RWPE2 (cell line): ENCODE measurements around the gene IFT172.

Source experiments
- ATAC-seq: fragments of 200-7000 bp; cut with Tn5 transposase; 3 replicates; pipeline ENCODE4 v1.9.1; 2021; ENCODE audit warnings: low read depth
- DNase-seq: peaks from one replicate; pipeline ENCODE4 v3.0.0-alpha.2; 2020; ENCODE audit warnings: low spot score
- H3K27ac ChIP-seq: fragments of 450-650 bp; 2 replicates; pipeline ENCODE4 v1.5.1; 2017; ENCODE audit warnings: mild to moderate bottlenecking; ENCODE audit not compliant: poor library complexity, severe bottlenecking
- H3K27me3 ChIP-seq: fragments of 250-450 bp; sonication (Bioruptor Pico); 2 replicates; pipeline ENCODE4 v1.5.1; 2021; ENCODE audit warnings: mild to moderate bottlenecking, moderate library complexity; ENCODE audit not compliant: insufficient read depth, poor library complexity, severe bottlenecking
- H3K36me3 ChIP-seq: fragments of 250-450 bp; sonication (Bioruptor Pico); 2 replicates; pipeline ENCODE4 v1.5.1; 2020; ENCODE audit warnings: low read depth, mild to moderate bottlenecking, moderate library complexity
- H3K4me1 ChIP-seq: fragments of 250-450 bp; sonication (Bioruptor Pico); 2 replicates; pipeline ENCODE4 v1.5.1; 2021; ENCODE audit warnings: mild to moderate bottlenecking, moderate library complexity; ENCODE audit not compliant: insufficient read depth, poor library complexity, severe bottlenecking
- H3K4me3 ChIP-seq: fragments of 250-450 bp; sonication (Bioruptor Pico); 2 replicates; pipeline ENCODE4 v1.5.1; 2021; ENCODE audit warnings: mild to moderate bottlenecking, moderate library complexity; ENCODE audit not compliant: severe bottlenecking
- H3K9me3 ChIP-seq: fragments of 250-450 bp; sonication (Bioruptor Pico); 2 replicates; pipeline ENCODE4 v1.5.1; 2021; ENCODE audit warnings: mild to moderate bottlenecking, moderate library complexity; ENCODE audit not compliant: severe bottlenecking
- TF ChIP-seq, protein P1 (sequence below): fragments of 450-650 bp; IDR thresholded peaks from one replicate; pipeline ENCODE4 v1.5.1; 2017; ENCODE audit warnings: mild to moderate bottlenecking, moderate library complexity; ENCODE audit not compliant: poor library complexity, severe bottlenecking

IFT172 gene

DNA sequence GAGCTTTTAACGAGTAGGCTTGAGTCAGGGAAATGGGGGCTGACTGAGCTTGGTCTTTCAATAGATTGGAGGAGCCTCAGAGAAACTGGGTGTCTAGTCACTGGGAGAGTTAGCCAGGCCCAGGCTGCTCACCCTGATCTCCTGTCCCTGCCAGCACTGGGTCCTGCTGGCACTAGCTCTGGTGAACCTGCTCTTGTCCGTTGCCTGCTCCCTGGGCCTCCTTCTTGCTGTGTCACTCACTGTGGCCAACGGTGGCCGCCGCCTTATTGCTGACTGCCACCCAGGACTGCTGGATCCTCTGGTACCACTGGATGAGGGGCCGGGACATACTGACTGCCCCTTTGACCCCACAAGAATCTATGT, 46.6 kb downstream of the IFT172 start:
- peaks cover 44% of the 10 kb centered on the region for H3K36me3 ChIP-seq
- peaks cover 11% of the 10 kb centered on the region for H3K4me1 ChIP-seq
- H3K27me3 ChIP-seq: no peaks in the 10 kb centered on the region
- peak overlapping the region; percentile 44 for H3K27ac ChIP-seq
- TF ChIP-seq, protein P1, sequence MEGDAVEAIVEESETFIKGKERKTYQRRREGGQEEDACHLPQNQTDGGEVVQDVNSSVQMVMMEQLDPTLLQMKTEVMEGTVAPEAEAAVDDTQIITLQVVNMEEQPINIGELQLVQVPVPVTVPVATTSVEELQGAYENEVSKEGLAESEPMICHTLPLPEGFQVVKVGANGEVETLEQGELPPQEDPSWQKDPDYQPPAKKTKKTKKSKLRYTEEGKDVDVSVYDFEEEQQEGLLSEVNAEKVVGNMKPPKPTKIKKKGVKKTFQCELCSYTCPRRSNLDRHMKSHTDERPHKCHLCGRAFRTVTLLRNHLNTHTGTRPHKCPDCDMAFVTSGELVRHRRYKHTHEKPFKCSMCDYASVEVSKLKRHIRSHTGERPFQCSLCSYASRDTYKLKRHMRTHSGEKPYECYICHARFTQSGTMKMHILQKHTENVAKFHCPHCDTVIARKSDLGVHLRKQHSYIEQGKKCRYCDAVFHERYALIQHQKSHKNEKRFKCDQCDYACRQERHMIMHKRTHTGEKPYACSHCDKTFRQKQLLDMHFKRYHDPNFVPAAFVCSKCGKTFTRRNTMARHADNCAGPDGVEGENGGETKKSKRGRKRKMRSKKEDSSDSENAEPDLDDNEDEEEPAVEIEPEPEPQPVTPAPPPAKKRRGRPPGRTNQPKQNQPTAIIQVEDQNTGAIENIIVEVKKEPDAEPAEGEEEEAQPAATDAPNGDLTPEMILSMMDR: no peak
- no peak for DNase-seq
- no peaks in the 10 kb centered on the region for H3K9me3 ChIP-seq
- H3K4me3 ChIP-seq: peak overlapping the region; percentile 44
- no peak; the same call in 1 of the 3 replicates for ATAC-seq

DNA sequence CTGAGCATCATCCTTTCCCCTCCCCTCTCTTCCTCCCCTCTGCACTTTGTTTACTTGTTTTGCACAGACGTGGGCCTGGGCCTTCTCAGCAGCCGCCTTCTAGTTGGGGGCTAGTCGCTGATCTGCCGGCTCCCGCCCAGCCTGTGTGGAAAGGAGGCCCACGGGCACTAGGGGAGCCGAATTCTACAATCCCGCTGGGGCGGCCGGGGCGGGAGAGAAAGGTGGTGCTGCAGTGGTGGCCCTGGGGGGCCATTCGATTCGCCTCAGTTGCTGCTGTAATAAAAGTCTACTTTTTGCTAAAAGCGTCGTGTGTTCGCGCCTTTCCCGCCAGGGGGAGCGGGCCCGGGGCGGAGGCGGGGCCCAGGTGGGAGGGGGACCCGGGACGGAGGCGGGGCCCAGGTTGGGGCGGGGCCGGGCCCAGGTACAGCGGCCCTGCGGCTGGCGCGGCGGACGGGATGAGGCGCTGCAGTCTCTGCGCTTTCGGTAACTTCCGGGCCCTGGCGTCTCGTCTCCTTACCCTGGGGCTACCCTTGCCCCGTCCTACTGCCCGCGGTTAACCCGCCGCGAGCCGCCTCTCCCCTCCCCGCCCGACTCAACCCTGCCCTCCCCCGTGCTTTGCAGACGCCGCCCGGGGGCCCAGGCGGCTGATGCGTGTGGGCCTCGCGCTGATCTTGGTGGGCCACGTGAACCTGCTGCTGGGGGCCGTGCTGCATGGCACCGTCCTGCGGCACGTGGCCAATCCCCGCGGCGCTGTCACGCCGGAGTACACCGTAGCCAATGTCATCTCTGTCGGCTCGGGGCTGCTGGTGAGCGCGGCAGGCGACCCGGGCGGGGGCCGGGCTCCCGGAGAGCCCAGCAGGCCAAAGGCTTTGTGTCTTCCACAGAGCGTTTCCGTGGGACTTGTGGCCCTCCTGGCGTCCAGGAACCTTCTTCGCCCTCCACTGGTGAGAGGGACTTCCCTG, 47.3 kb downstream of the IFT172 start, which contains the start of gene KRTCAP3:
TSS of gene KRTCAP3 (plus strand) at position 424 of the 962 bp plus-strand sequence. CDS start at position 456, 32 bp downstream.
- Histone ChIP-seq H3K36me3 (peaks cover 47% of the 10 kb centered on the region), H3K27ac (peak within 1 kb of the TSS; percentile 44), H3K4me1 (peaks cover 11% of the 10 kb centered on the region), H3K9me3 (no peaks in the 10 kb centered on the region), H3K27me3 (no peaks in the 10 kb centered on the region), H3K4me3 (peak within 1 kb of the TSS; percentile 44)
- TF ChIP-seq, protein P1: peak; percentile 83
- DNase-seq: peak; percentile 83
- peak; percentile 91 for ATAC-seq

DNA sequence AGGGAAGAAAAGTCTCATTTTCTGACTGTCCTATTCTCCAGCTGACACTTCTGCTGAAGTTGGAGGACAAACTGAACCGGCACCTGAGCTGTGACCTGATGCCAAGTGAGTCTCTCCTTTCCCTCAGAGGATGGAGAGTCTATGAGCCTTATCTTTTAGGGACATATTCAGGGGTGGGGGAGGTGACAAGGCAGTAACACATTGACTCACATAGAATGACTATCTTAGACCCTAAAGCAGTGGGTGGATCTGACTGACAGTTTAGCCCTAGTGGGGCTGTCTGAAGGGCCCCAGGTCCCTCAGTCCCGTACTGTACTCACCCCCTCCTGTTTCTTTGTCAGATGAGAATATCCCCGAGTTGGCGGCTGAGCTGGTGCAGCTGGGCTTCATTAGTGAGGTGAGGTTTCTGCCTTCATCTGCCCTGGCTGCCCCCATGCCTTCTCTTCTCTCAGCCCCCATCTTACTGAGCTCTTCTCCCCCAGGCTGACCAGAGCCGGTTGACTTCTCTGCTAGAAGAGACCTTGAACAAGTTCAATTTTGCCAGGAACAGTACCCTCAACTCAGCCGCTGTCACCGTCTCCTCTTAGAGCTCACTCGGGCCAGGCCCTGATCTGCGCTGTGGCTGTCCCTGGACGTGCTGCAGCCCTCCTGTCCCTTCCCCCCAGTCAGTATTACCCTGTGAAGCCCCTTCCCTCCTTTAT, 48.2 kb downstream of the IFT172 start:
- no peak for ATAC-seq
- Histone ChIP-seq H3K9me3 (no peaks in the 10 kb centered on the region), H3K4me1 (peaks cover 9% of the 10 kb centered on the region), H3K36me3 (peaks cover 51% of the 10 kb centered on the region), H3K27me3 (no peaks in the 10 kb centered on the region), H3K27ac (no peak overlapping the region), H3K4me3 (no peak overlapping the region)
- no peak for DNase-seq
- TF ChIP-seq, protein P1: no peak

DNA sequence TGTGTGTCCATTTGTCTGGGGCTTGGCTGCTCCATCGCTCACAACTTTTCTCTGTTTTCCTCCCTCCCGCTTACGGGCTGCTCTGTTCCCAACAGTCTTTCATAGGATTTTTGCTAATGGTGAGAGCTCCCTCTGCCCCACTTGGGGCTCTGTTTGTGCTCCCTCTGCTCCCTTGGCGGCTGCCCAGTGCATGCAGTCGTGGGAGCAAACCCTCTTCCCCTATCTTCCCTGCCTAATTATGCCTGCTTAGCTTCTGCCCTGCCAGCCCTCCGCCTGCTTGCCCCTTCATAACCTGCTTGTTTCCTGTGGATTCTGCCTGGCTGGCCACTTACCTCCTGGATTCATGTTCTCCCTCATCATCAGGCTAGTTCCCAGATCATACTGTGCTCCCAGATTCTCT, 53.9 kb downstream of the IFT172 start:
- H3K36me3 ChIP-seq: peaks cover 78% of the 10 kb centered on the region

More for the DNA sequence above, 53.9 kb downstream of the IFT172 start:
- H3K27ac ChIP-seq: no peak overlapping the region
- peaks cover 8% of the 10 kb centered on the region for H3K4me1 ChIP-seq
- H3K27me3 ChIP-seq: no peaks in the 10 kb centered on the region
- TF ChIP-seq, protein P1: no peak
- no peak for DNase-seq
- no peak for ATAC-seq
- no peaks in the 10 kb centered on the region for H3K9me3 ChIP-seq
- H3K4me3 ChIP-seq: no peak overlapping the region
